GM12878 (cell line): ENCODE results near the gene ZNF428.

ENCODE experiments used
- TCF12 ChIP-seq: IDR thresholded peaks from 2 replicates; pipeline ENCODE4 v1.6.1; 2011; ENCODE audit warnings: low read depth, mild to moderate bottlenecking, low read length
- TF ChIP-seq, protein P1 (sequence below): IDR thresholded peaks from 2 replicates; pipeline ENCODE4 v1.6.1; 2012; ENCODE audit warnings: low read depth, low read length, improper control_type of control experiment

DNA sequence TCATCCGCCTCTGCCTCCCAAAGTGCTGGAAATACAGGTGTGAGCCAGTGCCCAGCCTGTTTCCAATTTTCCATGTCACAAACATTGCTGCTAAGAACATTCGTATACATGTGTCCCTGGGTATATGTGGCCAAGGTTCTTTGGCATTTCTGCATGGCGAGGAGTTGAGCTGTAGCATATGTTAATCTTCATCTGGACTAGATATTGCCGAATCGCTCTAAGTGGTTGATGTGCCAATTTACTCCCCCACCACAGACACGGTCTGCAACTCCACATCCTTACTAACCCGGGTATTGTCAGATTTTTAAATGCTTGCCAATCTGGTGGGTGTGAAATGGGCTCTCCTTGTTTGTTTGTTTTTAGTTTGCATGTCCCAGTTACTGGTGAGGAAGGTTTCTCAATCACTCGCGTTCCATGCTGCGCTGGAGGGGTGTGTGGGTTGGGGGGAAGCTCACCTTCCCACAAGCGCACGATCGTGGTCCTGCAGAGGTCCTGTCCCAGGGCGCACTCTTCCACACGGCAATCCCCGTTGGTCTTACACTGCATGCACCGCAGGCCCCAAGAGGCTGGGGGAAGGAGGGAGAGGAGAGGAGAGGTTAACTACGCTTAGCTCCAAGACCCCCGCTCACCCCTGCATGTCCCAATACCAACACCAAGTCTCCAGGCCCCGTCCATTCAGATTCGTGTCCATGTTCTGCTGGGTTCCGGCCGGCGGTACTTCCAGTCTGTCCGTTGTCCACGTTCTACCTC is 47.9 kb upstream of the ZNF428 start:
- TF ChIP-seq, protein P1, sequence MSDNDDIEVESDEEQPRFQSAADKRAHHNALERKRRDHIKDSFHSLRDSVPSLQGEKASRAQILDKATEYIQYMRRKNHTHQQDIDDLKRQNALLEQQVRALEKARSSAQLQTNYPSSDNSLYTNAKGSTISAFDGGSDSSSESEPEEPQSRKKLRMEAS: no peak
- no peak for TF ChIP-seq TCF12
